SK-N-MC (cell line): ENCODE measurements around the gene MDN1.

ENCODE experiments used
- EZH2 ChIP-seq: fragments of 200-600 bp; sonication (generic); IDR thresholded peaks from one replicate; pipeline ENCODE4 v1.6.1; 2017; ENCODE audit warnings: antibody characterized with exemption
- FOXP2 ChIP-seq: optimal IDR thresholded peaks from 2 replicates; pipeline ENCODE3; 2011; ENCODE audit warnings: mild to moderate bottlenecking, moderate library complexity; ENCODE audit not compliant: insufficient read depth; ENCODE audit errors: extremely low read length, control extremely low read depth
- POLR2AphosphoS5 ChIP-seq: IDR thresholded peaks from 2 replicates; pipeline ENCODE4 v1.6.1; 2012; ENCODE audit warnings: mild to moderate bottlenecking, low read depth, low read length, borderline replicate concordance

DNA sequence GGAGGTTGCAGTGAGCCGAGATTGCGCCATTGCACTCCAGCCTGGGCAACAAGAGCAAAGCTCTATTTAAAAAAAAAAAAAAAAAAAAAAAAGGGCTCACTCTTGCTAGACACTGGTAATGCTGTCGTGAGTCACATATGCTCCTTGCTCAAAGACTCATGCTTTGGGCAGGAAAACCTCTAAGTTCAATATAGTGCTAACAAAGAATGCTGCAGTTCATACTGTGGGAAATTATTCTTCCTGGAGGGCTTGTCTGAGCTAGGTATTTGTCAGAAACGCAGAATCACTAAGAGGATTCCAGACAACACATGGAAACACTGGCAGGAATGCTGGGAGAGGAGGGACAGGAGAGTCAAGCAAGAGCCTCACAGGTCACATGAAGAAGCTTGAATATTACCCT is 178.8 kb downstream of the MDN1 start:
- TF ChIP-seq EZH2, result no peak
- no peak for TF ChIP-seq POLR2AphosphoS5
- TF ChIP-seq FOXP2, result no peak
